Epithelial cell of esophagus (primary cell): Measurements from ENCODE around the gene TEX2.

ENCODE experiments used
- DNase-seq: peaks from one replicate; pipeline ENCODE4 v3.0.0; 2010; ENCODE audit warnings: low read depth
- H3K4me3 ChIP-seq: 2 replicates; pipeline ENCODE4 v1.5.1; 2011; ENCODE audit warnings: mild to moderate bottlenecking, low read length, control low read depth
- TF ChIP-seq, protein P1 (sequence below): IDR thresholded peaks from 2 replicates; pipeline ENCODE4 v1.5.1; 2011; ENCODE audit warnings: low read depth, mild to moderate bottlenecking, low read length, control low read depth, inconsistent platforms; ENCODE audit not compliant: insufficient read depth; ENCODE audit errors: missing control alignments

Gene TEX2

DNA sequence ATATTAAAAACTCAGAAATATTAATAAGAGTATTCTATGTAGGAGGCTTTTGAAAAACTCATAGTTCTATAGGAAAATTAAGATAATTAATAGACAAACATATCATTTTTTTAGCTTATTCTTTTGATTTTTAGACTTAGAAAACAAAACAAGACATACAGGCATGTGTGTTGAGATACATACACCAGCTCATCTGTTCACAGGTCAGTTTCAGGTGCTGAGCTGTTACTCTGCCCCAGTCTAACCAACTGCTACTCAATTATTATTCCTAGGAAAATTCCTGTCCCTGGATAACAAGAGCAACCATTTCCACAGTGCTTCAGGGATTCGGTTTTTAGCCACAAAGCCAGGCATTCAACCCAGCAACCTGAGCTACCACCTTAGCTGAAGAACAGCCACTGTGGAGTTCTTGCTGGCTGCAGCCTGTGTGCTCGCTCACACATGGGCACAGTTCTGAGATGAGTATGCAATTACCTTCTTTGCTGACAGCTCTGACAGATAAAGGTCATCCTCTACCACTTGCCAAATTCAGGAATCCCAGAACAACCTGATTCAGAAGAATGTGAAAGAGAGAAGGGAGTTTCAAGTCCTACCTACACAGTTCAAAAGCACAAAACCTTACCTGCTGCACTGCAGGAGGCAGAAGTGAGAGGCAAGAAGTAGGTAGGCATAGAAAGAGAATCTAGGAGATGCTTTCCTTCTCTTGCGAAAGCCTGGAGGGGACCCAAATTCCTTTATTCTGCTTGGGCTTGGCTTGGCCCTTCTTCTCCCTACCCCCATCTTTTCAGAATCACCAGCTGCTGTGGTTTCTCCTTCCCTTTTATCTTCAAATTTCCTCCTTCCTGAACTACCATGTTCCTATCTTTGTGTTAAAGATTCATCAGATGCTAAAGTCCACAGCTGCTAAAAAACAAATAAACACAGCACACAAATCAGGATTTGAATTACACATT, 62.7 kb downstream of the TEX2 start:
- peak; percentile 18 for DNase-seq
- TF ChIP-seq, protein P1, sequence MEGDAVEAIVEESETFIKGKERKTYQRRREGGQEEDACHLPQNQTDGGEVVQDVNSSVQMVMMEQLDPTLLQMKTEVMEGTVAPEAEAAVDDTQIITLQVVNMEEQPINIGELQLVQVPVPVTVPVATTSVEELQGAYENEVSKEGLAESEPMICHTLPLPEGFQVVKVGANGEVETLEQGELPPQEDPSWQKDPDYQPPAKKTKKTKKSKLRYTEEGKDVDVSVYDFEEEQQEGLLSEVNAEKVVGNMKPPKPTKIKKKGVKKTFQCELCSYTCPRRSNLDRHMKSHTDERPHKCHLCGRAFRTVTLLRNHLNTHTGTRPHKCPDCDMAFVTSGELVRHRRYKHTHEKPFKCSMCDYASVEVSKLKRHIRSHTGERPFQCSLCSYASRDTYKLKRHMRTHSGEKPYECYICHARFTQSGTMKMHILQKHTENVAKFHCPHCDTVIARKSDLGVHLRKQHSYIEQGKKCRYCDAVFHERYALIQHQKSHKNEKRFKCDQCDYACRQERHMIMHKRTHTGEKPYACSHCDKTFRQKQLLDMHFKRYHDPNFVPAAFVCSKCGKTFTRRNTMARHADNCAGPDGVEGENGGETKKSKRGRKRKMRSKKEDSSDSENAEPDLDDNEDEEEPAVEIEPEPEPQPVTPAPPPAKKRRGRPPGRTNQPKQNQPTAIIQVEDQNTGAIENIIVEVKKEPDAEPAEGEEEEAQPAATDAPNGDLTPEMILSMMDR: peak; percentile 25
- no peak overlapping the region for H3K4me3 ChIP-seq

DNA sequence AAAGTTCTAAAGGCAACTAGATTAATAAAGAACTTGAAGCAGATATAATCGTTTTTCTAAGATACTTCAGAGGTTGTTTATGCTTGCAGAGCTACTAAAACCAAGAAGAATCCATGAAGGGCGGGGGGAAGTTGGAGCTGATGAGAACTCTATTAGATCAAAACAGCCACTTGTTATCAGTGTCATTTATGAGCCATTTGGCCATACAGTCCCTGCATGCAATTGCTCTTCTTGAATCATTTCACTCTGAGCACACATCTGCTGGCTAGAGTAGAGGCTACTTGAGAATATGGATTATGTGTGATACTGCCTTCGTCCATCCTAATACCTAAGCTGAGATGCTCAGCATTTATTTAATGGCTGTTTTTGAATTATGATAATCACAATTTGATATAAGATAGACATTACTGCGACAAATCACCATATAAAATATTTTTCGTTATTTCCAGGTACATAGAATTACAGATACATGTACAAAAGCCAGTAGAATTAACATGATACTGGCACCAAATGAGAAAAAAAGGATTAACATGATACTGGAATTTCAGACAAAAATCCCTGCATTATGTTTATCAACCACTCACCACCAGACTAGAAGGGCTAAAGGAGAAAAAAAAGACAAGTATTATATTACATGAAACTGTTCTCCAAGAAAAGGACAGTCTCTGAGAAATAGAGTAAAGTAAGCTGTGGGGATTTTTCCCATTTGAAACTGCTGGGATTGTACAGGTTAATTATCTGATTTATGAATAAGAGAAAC, 64.5 kb downstream of the TEX2 start:
- DNase-seq: no peak
- H3K4me3 ChIP-seq: no peak overlapping the region
- TF ChIP-seq, protein P1: no peak

GRCh38 chr17:64196601-64197000, 66.5 kb downstream of the TEX2 start:
- no peak overlapping the region for H3K4me3 ChIP-seq
- DNase-seq: peak; percentile 64
- TF ChIP-seq, protein P1: no peak

DNA sequence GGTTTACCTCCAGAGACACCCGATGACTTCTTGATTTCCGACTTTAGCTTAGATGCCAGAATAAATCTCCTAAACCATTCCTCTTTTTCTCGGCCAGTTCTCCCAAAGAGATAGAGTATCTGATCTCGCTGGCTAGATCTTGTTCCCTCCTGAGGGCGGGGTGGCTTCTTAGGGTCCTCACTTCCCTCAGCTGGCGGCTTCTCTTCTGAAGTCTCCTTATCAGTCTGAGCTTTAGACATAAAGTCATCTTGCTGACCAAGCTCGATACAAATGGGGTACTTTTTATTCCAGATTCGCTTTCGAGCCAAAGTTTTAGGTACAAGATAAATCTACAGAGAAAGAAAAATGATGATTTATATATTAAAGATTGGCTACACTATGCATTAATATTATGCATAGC, 69.5 kb downstream of the TEX2 start:
- no peak for DNase-seq
- TF ChIP-seq, protein P1: no peak
- H3K4me3 ChIP-seq: no peak overlapping the region

- no peak overlapping the region for H3K4me3 ChIP-seq
- no peak for DNase-seq
- TF ChIP-seq, protein P1: no peak
Observed at GRCh38 chr17:64192589-64192988, 70.5 kb downstream of the TEX2 start.

GRCh38 chr17:64190472-64190871, 72.6 kb downstream of the TEX2 start:
- DNase-seq: peak; percentile 9
- H3K4me3 ChIP-seq: no peak overlapping the region
- TF ChIP-seq, protein P1: no peak
